Measurements from ENCODE around the gene ACKR3.
A peak's percentile ranks its signal among the peaks of the same experiment; 100 is the strongest.

GRCh38 chr2:236562434-236562833 is 7.2 kb upstream of the ACKR3 start:
- TF ChIP-seq CTCF (IDR thresholded peaks at IDR 0.05) (peak; percentile 59), POLR2AphosphoS5 (IDR thresholded peaks at IDR 0.05; ENCODE audit: low read depth, low read length) (no peak), REST (IDR thresholded peaks at IDR 0.05; ENCODE audit: insufficient read depth in 1 of 2, low read depth in 2 of 2, low read length in 1 of 2) (no peak)
